Ramos (cell line): ENCODE measurements around the gene CDK4.
"Not testable (repeated sequence)": the region's sequence is repeated elsewhere in the genome, so short reads cannot be mapped to it uniquely, and the experiment has no call there.

Source experiments
- in situ Hi-C: fragments of 300-500 bp; cut with MboI; formaldehyde crosslinking; loops from one replicate; pipeline ENCODE4 v1.14.3; 2022; ENCODE audit warnings: low sequenced_read_pairs; ENCODE audit not compliant: unreplicated experiment

CDK4 gene

GRCh38 chr12:57730336-57731067 is 21.6 kb downstream of the CDK4 start:
- in situ Hi-C loops, result no loop called here

GRCh38 chr12:57729321-57729844 is 22.7 kb downstream of the CDK4 start:
- in situ Hi-C loops, result no loop called here

- in situ Hi-C loops, result no loop called here
Measured at GRCh38 chr12:57727758-57728395, 24.2 kb downstream of the CDK4 start.

- in situ Hi-C loops, result no loop called here
Measured at GRCh38 chr12:57726884-57727757, 25.0 kb downstream of the CDK4 start.

GRCh38 chr12:57726151-57726883 is 25.8 kb downstream of the CDK4 start:
- in situ Hi-C loops, result no loop called here

GRCh38 chr12:57725851-57726150 is 26.3 kb downstream of the CDK4 start:
- in situ Hi-C loops, result no loop called here

GRCh38 chr12:57724936-57725740 is 27.0 kb downstream of the CDK4 start:
- in situ Hi-C loops, result no loop called here

GRCh38 chr12:57724003-57724935 is 27.8 kb downstream of the CDK4 start:
- in situ Hi-C loops, result no loop called here

- in situ Hi-C loops, result no loop called here
Measured at GRCh38 chr12:57723630-57723962, 28.5 kb downstream of the CDK4 start.

GRCh38 chr12:57722716-57723629 is 29.1 kb downstream of the CDK4 start:
- in situ Hi-C loops, result no loop called here

- in situ Hi-C loops, result not testable (repeated sequence)
Measured at GRCh38 chr12:57721846-57722608, 30.1 kb downstream of the CDK4 start.

GRCh38 chr12:57720606-57721595 is 31.2 kb downstream of the CDK4 start:
- in situ Hi-C loops, result no loop called here

GRCh38 chr12:57719777-57720605 is 32.1 kb downstream of the CDK4 start:
- in situ Hi-C loops, result no loop called here

- in situ Hi-C loops, result no loop called here
Measured at GRCh38 chr12:57718641-57719528, 33.2 kb downstream of the CDK4 start.
